Sigmoid colon (tissue), 7 donors: ENCODE data around the gene NUP62. TPM values are rescaled to one million over a fixed set of nuclear protein-coding genes. Genes with fewer than 3 reads are reported as not detected.

Experiments used
- DNase-seq: peaks from one replicate; pipeline ENCODE4 v3.0.0-alpha.2; 2019
- H3K27ac ChIP-seq, 4 donors: fragments of 200-600 bp; sonication (generic); one replicate each; pipeline ENCODE4 v1.5.1; 2016 to 2019; ENCODE audit warnings: mild to moderate bottlenecking in 1 of 4
- H3K27me3 ChIP-seq, 3 donors: fragments of 200-600 bp; sonication (generic); one replicate each; pipeline ENCODE4 v1.5.1; 2019; ENCODE audit warnings: mild to moderate bottlenecking in 1 of 3
- H3K36me3 ChIP-seq, 4 donors: fragments of 200-600 bp; sonication (generic); one replicate each; pipeline ENCODE4 v1.5.1; 2016 to 2019
- H3K4me1 ChIP-seq, 4 donors: fragments of 200-600 bp; sonication (generic); one replicate each; pipeline ENCODE4 v1.5.1; 2017 to 2019
- H3K4me3 ChIP-seq, 4 donors: fragments of 200-600 bp; sonication (generic); one replicate each; pipeline ENCODE4 v1.5.1; 2017 to 2019; ENCODE audit warnings: mild to moderate bottlenecking in 2 of 4, moderate library complexity in 1 of 4
- H3K9me3 ChIP-seq, 4 donors: fragments of 200-600 bp in 3 of 4; sonication (generic) in 3 of 4; one replicate each; pipeline versions ENCODE4 v1.5.1 to v1.6.1; 2013 to 2019
- CTCF ChIP-seq, 4 experiments: fragments of 450-650 bp in 3 of 4; fragments of 200-600 bp in 1 of 4; IDR thresholded peaks; one replicate each; pipeline ENCODE4 v1.5.1; 2016 to 2019; ENCODE audit warnings: antibody characterized with exemption in 4 of 4, mild to moderate bottlenecking in 3 of 4, moderate library complexity in 2 of 4
- EP300 ChIP-seq, 4 donors: sonication (generic); formaldehyde crosslinking; IDR thresholded peaks; one replicate each; pipeline ENCODE4 v1.6.1; 2017; ENCODE audit warnings: antibody characterized with exemption in 4 of 4
- POLR2A ChIP-seq, 2 donors: fragments of 450-650 bp; IDR thresholded peaks; one replicate each; pipeline ENCODE4 v1.6.1; 2016; ENCODE audit warnings: antibody characterized with exemption in 2 of 2, mild to moderate bottlenecking in 2 of 2, moderate library complexity in 2 of 2
- POLR2AphosphoS5 ChIP-seq, 4 donors: sonication (generic); formaldehyde crosslinking; IDR thresholded peaks; one replicate each; pipeline ENCODE4 v1.6.1; 2017; ENCODE audit warnings: antibody characterized with exemption in 4 of 4
- WGBS, 2 donors: extraction: QIAGEN DNeasy Blood & Tissue Kit; methylation state at CpG; one replicate each; pipeline ENCODE4 v1.1.7; 2013; 5-methylcytosine and 5-hydroxymethylcytosine counted together
- intact Hi-C: fragments of 100-400 bp; cut with DNase I; formaldehyde crosslinking; loops from one replicate; pipeline ENCODE4 v1.15.1; 2023
- polyA plus RNA-seq, 3 donors: library from polyadenylated mRNA; stranded (reverse); fragments of 200-250 nt; gene quantifications; one replicate each; pipeline ENCODE4 v1.2.3, GENCODE V29; 2013
- total RNA-seq, 4 donors: library from RNA; depleted of rRNA; stranded (reverse); fragments of >200 nt; gene quantifications; one replicate each; pipeline ENCODE4 v1.1.0, GENCODE V29; 2016
- donor health status: healthy with polysubstance abuse.
- donor health status: Bipolar disorder and iron deficiency.
- donor health status: healthy.

The NUP62 gene
- total and polyA plus RNA-seq, 7 donors: 10.2 to 42.6 (median 25.7) TPM

GRCh38 chr19:49921871-49922795 lies 7.2 kb downstream of the NUP62 start:
- intact Hi-C loops: no loop called here
- peaks cover 0 to 18% (median 10%) of the 10 kb centered on the region in 4 donors for H3K4me1 ChIP-seq
- 86 to 87% methylated on average over 22 of the region's 22 CpGs for WGBS, 2 donors
- no peak for DNase-seq
- peaks cover 4 to 71% (median 15%) of the 10 kb centered on the region in 4 donors for H3K36me3 ChIP-seq
- H3K9me3 ChIP-seq: no peaks in the 10 kb centered on the region
- no peak overlapping the region for H3K27ac ChIP-seq
- TF ChIP-seq POLR2A (IDR thresholded peaks at IDR 0.05) (no peak), POLR2AphosphoS5 (IDR thresholded peaks at IDR 0.05) (no peak), EP300 (IDR thresholded peaks at IDR 0.05) (no peak), CTCF (IDR thresholded peaks at IDR 0.05) (no peak)
- no peak overlapping the region for H3K4me3 ChIP-seq
- H3K27me3 ChIP-seq: no peaks in the 10 kb centered on the region

GRCh38 chr19:49920624-49921363 lies 8.5 kb downstream of the NUP62 start:
- 93 to 94% methylated on average over 24 of the region's 24 CpGs for WGBS, 2 donors
- DNase-seq: no peak
- TF ChIP-seq POLR2A (IDR thresholded peaks at IDR 0.05) (no peak), CTCF (IDR thresholded peaks at IDR 0.05) (no peak), EP300 (IDR thresholded peaks at IDR 0.05) (no peak), POLR2AphosphoS5 (IDR thresholded peaks at IDR 0.05) (no peak)
- H3K36me3 ChIP-seq: peaks cover 4 to 72% (median 14%) of the 10 kb centered on the region in 4 donors
- peaks cover 0 to 15% (median 6%) of the 10 kb centered on the region in 4 donors for H3K4me1 ChIP-seq
- no peak overlapping the region for H3K27ac ChIP-seq
- intact Hi-C loops: no loop called here
- H3K27me3 ChIP-seq: no peaks in the 10 kb centered on the region
- no peaks in the 10 kb centered on the region for H3K9me3 ChIP-seq
- no peak overlapping the region for H3K4me3 ChIP-seq

GRCh38 chr19:49918089-49918488 lies 11.2 kb downstream of the NUP62 start:
- Histone ChIP-seq H3K4me3 (no peak overlapping the region), H3K9me3 (no peaks in the 10 kb centered on the region), H3K27me3 (no peaks in the 10 kb centered on the region), H3K4me1 (peaks cover 0 to 6% (median 1%) of the 10 kb centered on the region in 4 donors), H3K36me3 (peaks cover 0 to 56% (median 8%) of the 10 kb centered on the region in 4 donors), H3K27ac (no peak overlapping the region)
- WGBS, 2 donors: 93 to 94% methylated on average over 8 of the region's 8 CpGs
- DNase-seq: no peak
- intact Hi-C loops: no loop called here
- TF ChIP-seq POLR2AphosphoS5 (IDR thresholded peaks at IDR 0.05) (no peak), CTCF (IDR thresholded peaks at IDR 0.05) (no peak), POLR2A (IDR thresholded peaks at IDR 0.05) (no peak), EP300 (IDR thresholded peaks at IDR 0.05) (no peak)

- H3K4me1 ChIP-seq: peaks cover 0 to 9% (median 3%) of the 10 kb centered on the region in 4 donors
- H3K4me3 ChIP-seq: no peak overlapping the region
- intact Hi-C loops: no loop called here
- H3K36me3 ChIP-seq: peaks cover 0 to 46% (median 7%) of the 10 kb centered on the region in 4 donors
- H3K27ac ChIP-seq: no peak overlapping the region
- no peaks in the 10 kb centered on the region for H3K9me3 ChIP-seq
- TF ChIP-seq POLR2AphosphoS5 (IDR thresholded peaks at IDR 0.05) (no peak), POLR2A (IDR thresholded peaks at IDR 0.05) (no peak), EP300 (IDR thresholded peaks at IDR 0.05) (no peak), CTCF (IDR thresholded peaks at IDR 0.05) (no peak)
- DNase-seq: no peak
- 87 to 92% methylated on average over 21 of the region's 21 CpGs for WGBS, 2 donors
- no peaks in the 10 kb centered on the region for H3K27me3 ChIP-seq
Observed at GRCh38 chr19:49916839-49917733, 12.2 kb downstream of the NUP62 start.
